Liver (tissue), 9 donors: ENCODE data around the gene CLMN. TPM values are rescaled to one million over a fixed set of nuclear protein-coding genes. Genes with fewer than 3 reads are reported as not detected.

ENCODE experiments used
- DNase-seq: peaks from one replicate; pipeline ENCODE4 v3.0.0-alpha.2; 2017; ENCODE audit warnings: low spot score
- H3K27ac ChIP-seq, 2 donors: one replicate each; pipeline ENCODE4 v1.7.0; 2013; ENCODE audit warnings: inconsistent platforms in 2 of 2, low read length in 2 of 2, control low read depth in 1 of 2, low read depth in 1 of 2, mild to moderate bottlenecking in 1 of 2
- H3K27me3 ChIP-seq, 4 donors: one replicate each; pipeline versions ENCODE4 v1.6.1 to v1.7.0; 2013; ENCODE audit warnings: low read length in 3 of 4, inconsistent platforms in 1 of 4, mild to moderate bottlenecking in 1 of 4, moderate library complexity in 1 of 4; ENCODE audit not compliant: control insufficient read depth in 4 of 4, insufficient read depth in 4 of 4
- H3K36me3 ChIP-seq, 4 donors: one replicate each; pipeline versions ENCODE4 v1.6.1 to v1.7.0; 2013; ENCODE audit warnings: low read length in 3 of 4, mild to moderate bottlenecking in 3 of 4, low read depth in 1 of 4, moderate library complexity in 1 of 4; ENCODE audit not compliant: control insufficient read depth in 4 of 4, insufficient read depth in 3 of 4
- H3K4me1 ChIP-seq, 4 donors: one replicate each; pipeline versions ENCODE4 v1.6.1 to v1.7.0; 2013; ENCODE audit warnings: low read length in 3 of 4, mild to moderate bottlenecking in 3 of 4, moderate library complexity in 1 of 4; ENCODE audit not compliant: control insufficient read depth in 4 of 4, insufficient read depth in 4 of 4
- H3K4me3 ChIP-seq, 3 donors: one replicate each; pipeline versions ENCODE4 v1.6.1 to v1.7.0; 2013; ENCODE audit warnings: low read length in 3 of 3, control low read depth in 1 of 3, low read depth in 1 of 3, mild to moderate bottlenecking in 1 of 3
- H3K9ac ChIP-seq, 2 donors: one replicate each; pipeline ENCODE4 v1.7.0; 2013; ENCODE audit warnings: low read length in 2 of 2, mild to moderate bottlenecking in 2 of 2, moderate library complexity in 2 of 2, control low read depth in 1 of 2, low read depth in 1 of 2
- H3K9me3 ChIP-seq, 4 donors: one replicate each; pipeline versions ENCODE4 v1.6.1 to v1.7.0; 2013; ENCODE audit warnings: low read length in 3 of 4; ENCODE audit not compliant: control insufficient read depth in 4 of 4
- EGR1 ChIP-seq, 2 donors: IDR thresholded peaks; 2 replicates each; pipeline ENCODE4 v1.6.1; 2016 to 2018; ENCODE audit warnings: antibody characterized with exemption in 2 of 2, low read depth in 2 of 2
- FOXA1 ChIP-seq: IDR thresholded peaks from 2 replicates; pipeline ENCODE4 v1.6.1; 2016; ENCODE audit warnings: antibody characterized with exemption
- FOXA2 ChIP-seq: IDR thresholded peaks from 2 replicates; pipeline ENCODE4 v1.6.1; 2016; ENCODE audit warnings: antibody characterized with exemption
- GABPA ChIP-seq, 2 donors: IDR thresholded peaks in 1 of 2; conservative IDR thresholded peaks in 1 of 2; 2 replicates each; pipeline ENCODE4 v1.6.1; 2016; ENCODE audit warnings: antibody characterized with exemption in 2 of 2, mild to moderate bottlenecking in 1 of 2, moderate library complexity in 1 of 2
- HNF4A ChIP-seq, 2 donors: conservative IDR thresholded peaks; 2 replicates each; pipeline ENCODE4 v1.6.1; 2016; ENCODE audit warnings: antibody characterized with exemption in 2 of 2, mild to moderate bottlenecking in 2 of 2
- HNF4G ChIP-seq: IDR thresholded peaks from 2 replicates; pipeline ENCODE4 v1.6.1; 2016; ENCODE audit warnings: antibody characterized with exemption
- JUND ChIP-seq, 2 donors: IDR thresholded peaks; 2 replicates each; pipeline ENCODE4 v1.6.1; 2016; ENCODE audit warnings: antibody characterized with exemption in 2 of 2
- MAX ChIP-seq: IDR thresholded peaks from 2 replicates; pipeline ENCODE4 v1.6.1; 2016; ENCODE audit warnings: antibody characterized with exemption
- NR2F2 ChIP-seq: IDR thresholded peaks from 2 replicates; pipeline ENCODE4 v1.6.1; 2016; ENCODE audit warnings: antibody characterized with exemption
- RAD21 ChIP-seq, 2 donors: IDR thresholded peaks; 2 replicates each; pipeline ENCODE4 v1.6.1; 2016; ENCODE audit warnings: antibody characterized with exemption in 2 of 2, mild to moderate bottlenecking in 2 of 2
- RXRA ChIP-seq, 2 donors: IDR thresholded peaks; 2 replicates each; pipeline ENCODE4 v1.6.1; 2017 to 2018; ENCODE audit warnings: antibody characterized with exemption in 2 of 2, mild to moderate bottlenecking in 1 of 2
- SP1 ChIP-seq: IDR thresholded peaks from 2 replicates; pipeline ENCODE4 v1.6.1; 2018; ENCODE audit warnings: antibody characterized with exemption, mild to moderate bottlenecking
- TAF1 ChIP-seq: conservative IDR thresholded peaks from 2 replicates; pipeline ENCODE4 v1.6.1; 2016; ENCODE audit warnings: antibody characterized with exemption, mild to moderate bottlenecking
- YY1 ChIP-seq: IDR thresholded peaks from 2 replicates; pipeline ENCODE4 v1.6.1; 2016; ENCODE audit warnings: antibody characterized with exemption, mild to moderate bottlenecking
- ZBTB33 ChIP-seq: IDR thresholded peaks from 2 replicates; pipeline ENCODE4 v1.6.1; 2016; ENCODE audit warnings: antibody characterized with exemption
- WGBS: extraction: QIAGEN DNeasy Blood & Tissue Kit; methylation state at CpG from one replicate; pipeline ENCODE4 v1.1.7; 2013; 5-methylcytosine and 5-hydroxymethylcytosine counted together
- polyA plus RNA-seq, 2 donors: library from polyadenylated mRNA; stranded (reverse) in 1 of 2; unstranded in 1 of 2; fragments of 200-250 nt in 1 of 2; fragments of >200 nt in 1 of 2; fragmentation: Nextera tagmentation in 1 of 2; extraction: Ambion mirVana in 1 of 2; gene quantifications; one replicate each; pipeline versions ENCODE4 v1.2.1 to v1.2.3, GENCODE V29; 2013 to 2015
- total RNA-seq, 2 donors: library from RNA; depleted of rRNA; stranded (reverse); fragments of >200 nt; gene quantifications; one replicate each; pipeline ENCODE4 v1.2.3, GENCODE V29; 2014
- TF ChIP-seq, protein P1 (sequence below): IDR thresholded peaks from 2 replicates; pipeline ENCODE4 v1.6.1; 2016; ENCODE audit warnings: antibody characterized with exemption
- TF ChIP-seq, protein P2 (sequence below): IDR thresholded peaks from 2 replicates; pipeline ENCODE4 v1.6.1; 2016; ENCODE audit warnings: antibody characterized with exemption, mild to moderate bottlenecking
- TF ChIP-seq, protein P3 (sequence below): fragments of 150-350 bp; IDR thresholded peaks from 2 replicates; pipeline ENCODE4 v1.5.1; 2017; ENCODE audit warnings: improper control_type of control experiment, low read depth, low read length; ENCODE audit not compliant: missing input control
- donor health status: healthy.
- donor health status: healthy.
- donor health status: healthy.
- donor health status: healthy.
- donor health status: healthy.

The CLMN gene
- total and polyA plus RNA-seq, 4 donors: 6.0 to 41.1 (median 24.1) TPM

DNA sequence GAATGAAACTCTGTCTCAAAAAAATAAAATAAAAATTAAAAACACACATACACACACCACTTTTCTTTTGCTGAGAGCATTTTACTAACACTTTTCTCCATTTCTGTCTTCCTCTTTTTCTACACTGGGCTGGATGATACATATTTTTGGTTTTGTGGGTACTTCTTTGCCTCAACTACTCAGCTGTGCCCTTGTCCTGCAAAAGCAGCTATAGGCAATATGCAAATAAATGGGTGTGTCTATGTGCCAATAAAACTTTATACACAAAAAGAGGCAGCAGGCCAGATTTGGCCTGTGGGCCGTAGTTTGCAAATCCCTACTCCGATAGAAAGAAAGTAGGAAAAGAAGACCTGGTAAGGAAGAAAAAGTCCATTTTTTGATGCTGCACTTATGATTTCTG, 6.5 kb downstream of the CLMN start:
- no peaks in the 10 kb centered on the region for H3K36me3 ChIP-seq
- peak overlapping the region in 1 of 2 donors; percentile 69 for H3K9ac ChIP-seq
- no peaks in the 10 kb centered on the region for H3K9me3 ChIP-seq
- no peak for TF ChIP-seq ZBTB33
- TF ChIP-seq SP1: no peak
- no peak for TF ChIP-seq HNF4A (conservative IDR thresholded peaks at IDR 0.05)
- no peak for TF ChIP-seq FOXA1
- TF ChIP-seq GABPA (IDR thresholded peaks at IDR 0.05 in 1 of 2, conservative IDR thresholded peaks at IDR 0.05 in 1 of 2): no peak
- TF ChIP-seq RAD21 (IDR thresholded peaks at IDR 0.05): no peak
- TF ChIP-seq HNF4G: no peak
- no peak for TF ChIP-seq NR2F2
- no peak for TF ChIP-seq FOXA2
- no peak for TF ChIP-seq MAX
- TF ChIP-seq, protein P1, sequence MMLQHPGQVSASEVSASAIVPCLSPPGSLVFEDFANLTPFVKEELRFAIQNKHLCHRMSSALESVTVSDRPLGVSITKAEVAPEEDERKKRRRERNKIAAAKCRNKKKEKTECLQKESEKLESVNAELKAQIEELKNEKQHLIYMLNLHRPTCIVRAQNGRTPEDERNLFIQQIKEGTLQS: no peak
- no peaks in the 10 kb centered on the region for H3K27me3 ChIP-seq
- no peak overlapping the region for H3K4me3 ChIP-seq
- H3K27ac ChIP-seq: peak overlapping the region; percentile 84 to 85
- no peak for DNase-seq
- whole genome bisulfite sequencing: 20% methylated on average over 2 of the region's 2 CpGs
- H3K4me1 ChIP-seq: peaks cover 26 to 90% (median 69%) of the 10 kb centered on the region in 4 donors

- Histone ChIP-seq H3K9ac (peak overlapping the region in 1 of 2 donors; percentile 11), H3K27ac (no peak overlapping the region), H3K4me3 (no peak overlapping the region), H3K36me3 (no peaks in the 10 kb centered on the region), H3K27me3 (no peaks in the 10 kb centered on the region), H3K4me1 (peaks cover 32 to 91% (median 72%) of the 10 kb centered on the region in 4 donors), H3K9me3 (no peaks in the 10 kb centered on the region)
- WGBS: 83% methylated on average over 6 of the region's 6 CpGs
- no peak for DNase-seq
- no peak for TF ChIP-seq FOXA2
- TF ChIP-seq NR2F2: no peak
- no peak for TF ChIP-seq SP1
- TF ChIP-seq, protein P2, sequence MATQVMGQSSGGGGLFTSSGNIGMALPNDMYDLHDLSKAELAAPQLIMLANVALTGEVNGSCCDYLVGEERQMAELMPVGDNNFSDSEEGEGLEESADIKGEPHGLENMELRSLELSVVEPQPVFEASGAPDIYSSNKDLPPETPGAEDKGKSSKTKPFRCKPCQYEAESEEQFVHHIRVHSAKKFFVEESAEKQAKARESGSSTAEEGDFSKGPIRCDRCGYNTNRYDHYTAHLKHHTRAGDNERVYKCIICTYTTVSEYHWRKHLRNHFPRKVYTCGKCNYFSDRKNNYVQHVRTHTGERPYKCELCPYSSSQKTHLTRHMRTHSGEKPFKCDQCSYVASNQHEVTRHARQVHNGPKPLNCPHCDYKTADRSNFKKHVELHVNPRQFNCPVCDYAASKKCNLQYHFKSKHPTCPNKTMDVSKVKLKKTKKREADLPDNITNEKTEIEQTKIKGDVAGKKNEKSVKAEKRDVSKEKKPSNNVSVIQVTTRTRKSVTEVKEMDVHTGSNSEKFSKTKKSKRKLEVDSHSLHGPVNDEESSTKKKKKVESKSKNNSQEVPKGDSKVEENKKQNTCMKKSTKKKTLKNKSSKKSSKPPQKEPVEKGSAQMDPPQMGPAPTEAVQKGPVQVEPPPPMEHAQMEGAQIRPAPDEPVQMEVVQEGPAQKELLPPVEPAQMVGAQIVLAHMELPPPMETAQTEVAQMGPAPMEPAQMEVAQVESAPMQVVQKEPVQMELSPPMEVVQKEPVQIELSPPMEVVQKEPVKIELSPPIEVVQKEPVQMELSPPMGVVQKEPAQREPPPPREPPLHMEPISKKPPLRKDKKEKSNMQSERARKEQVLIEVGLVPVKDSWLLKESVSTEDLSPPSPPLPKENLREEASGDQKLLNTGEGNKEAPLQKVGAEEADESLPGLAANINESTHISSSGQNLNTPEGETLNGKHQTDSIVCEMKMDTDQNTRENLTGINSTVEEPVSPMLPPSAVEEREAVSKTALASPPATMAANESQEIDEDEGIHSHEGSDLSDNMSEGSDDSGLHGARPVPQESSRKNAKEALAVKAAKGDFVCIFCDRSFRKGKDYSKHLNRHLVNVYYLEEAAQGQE: no peak
- TF ChIP-seq YY1: no peak
- TF ChIP-seq RXRA (IDR thresholded peaks at IDR 0.05): no peak
- TF ChIP-seq HNF4G: no peak
- TF ChIP-seq, protein P3, sequence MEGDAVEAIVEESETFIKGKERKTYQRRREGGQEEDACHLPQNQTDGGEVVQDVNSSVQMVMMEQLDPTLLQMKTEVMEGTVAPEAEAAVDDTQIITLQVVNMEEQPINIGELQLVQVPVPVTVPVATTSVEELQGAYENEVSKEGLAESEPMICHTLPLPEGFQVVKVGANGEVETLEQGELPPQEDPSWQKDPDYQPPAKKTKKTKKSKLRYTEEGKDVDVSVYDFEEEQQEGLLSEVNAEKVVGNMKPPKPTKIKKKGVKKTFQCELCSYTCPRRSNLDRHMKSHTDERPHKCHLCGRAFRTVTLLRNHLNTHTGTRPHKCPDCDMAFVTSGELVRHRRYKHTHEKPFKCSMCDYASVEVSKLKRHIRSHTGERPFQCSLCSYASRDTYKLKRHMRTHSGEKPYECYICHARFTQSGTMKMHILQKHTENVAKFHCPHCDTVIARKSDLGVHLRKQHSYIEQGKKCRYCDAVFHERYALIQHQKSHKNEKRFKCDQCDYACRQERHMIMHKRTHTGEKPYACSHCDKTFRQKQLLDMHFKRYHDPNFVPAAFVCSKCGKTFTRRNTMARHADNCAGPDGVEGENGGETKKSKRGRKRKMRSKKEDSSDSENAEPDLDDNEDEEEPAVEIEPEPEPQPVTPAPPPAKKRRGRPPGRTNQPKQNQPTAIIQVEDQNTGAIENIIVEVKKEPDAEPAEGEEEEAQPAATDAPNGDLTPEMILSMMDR: no peak
- no peak for TF ChIP-seq TAF1
- TF ChIP-seq MAX: no peak
- no peak for TF ChIP-seq FOXA1
- no peak for TF ChIP-seq ZBTB33
- TF ChIP-seq RAD21 (IDR thresholded peaks at IDR 0.05): no peak
- TF ChIP-seq JUND (IDR thresholded peaks at IDR 0.05): no peak
- TF ChIP-seq EGR1 (IDR thresholded peaks at IDR 0.05; ENCODE audit: low read depth in 2 of 2): no peak
- TF ChIP-seq GABPA (IDR thresholded peaks at IDR 0.05 in 1 of 2, conservative IDR thresholded peaks at IDR 0.05 in 1 of 2): no peak
Measured at GRCh38 chr14:95312311-95312710, 7.4 kb downstream of the CLMN start.
